GM23338 (cell line): ENCODE data around the gene CARD9.

ENCODE experiments used
- CREB1 ChIP-seq: fragments of 250-450 bp; sonication (Bioruptor Pico); IDR thresholded peaks from 2 replicates; pipeline ENCODE4 v1.5.0; 2020; ENCODE audit warnings: low read depth, mild to moderate bottlenecking, moderate library complexity
- ETS1 ChIP-seq: IDR thresholded peaks from 2 replicates; pipeline ENCODE4 v1.6.1; 2016; ENCODE audit warnings: antibody characterized with exemption
- EZH2 ChIP-seq: fragments of 200-600 bp; sonication (generic); IDR thresholded peaks from one replicate; pipeline ENCODE4 v1.8.0; 2017; ENCODE audit warnings: antibody characterized with exemption, mild to moderate bottlenecking, low read depth; ENCODE audit not compliant: unreplicated experiment
- EZH2phosphoT487 ChIP-seq: fragments of 200-600 bp; sonication (generic); IDR thresholded peaks from one replicate; pipeline ENCODE4 v1.8.1; 2018; ENCODE audit warnings: antibody characterized with exemption; ENCODE audit not compliant: unreplicated experiment
- NANOG ChIP-seq: IDR thresholded peaks from 2 replicates; pipeline ENCODE4 v1.6.1; 2016; ENCODE audit warnings: antibody characterized with exemption, borderline replicate concordance
- POLR2AphosphoS5 ChIP-seq: IDR thresholded peaks from 2 replicates; pipeline ENCODE4 v1.6.1; 2016; ENCODE audit warnings: antibody characterized with exemption, low read depth
- REST ChIP-seq: IDR thresholded peaks from one replicate; pipeline ENCODE4 v1.6.1; 2018; ENCODE audit warnings: antibody characterized with exemption; ENCODE audit not compliant: unreplicated experiment
- TF ChIP-seq, protein P1 (sequence below), 2 experiments: fragments of 200-600 bp in 1 of 2; sonication (generic) in 1 of 2; conservative IDR thresholded peaks; 2 replicates each; pipeline versions ENCODE4 v1.5.1 to v1.6.1; 2016 to 2017; ENCODE audit warnings: antibody characterized with exemption in 2 of 2, low read depth in 2 of 2, mild to moderate bottlenecking in 2 of 2, moderate library complexity in 1 of 2

DNA sequence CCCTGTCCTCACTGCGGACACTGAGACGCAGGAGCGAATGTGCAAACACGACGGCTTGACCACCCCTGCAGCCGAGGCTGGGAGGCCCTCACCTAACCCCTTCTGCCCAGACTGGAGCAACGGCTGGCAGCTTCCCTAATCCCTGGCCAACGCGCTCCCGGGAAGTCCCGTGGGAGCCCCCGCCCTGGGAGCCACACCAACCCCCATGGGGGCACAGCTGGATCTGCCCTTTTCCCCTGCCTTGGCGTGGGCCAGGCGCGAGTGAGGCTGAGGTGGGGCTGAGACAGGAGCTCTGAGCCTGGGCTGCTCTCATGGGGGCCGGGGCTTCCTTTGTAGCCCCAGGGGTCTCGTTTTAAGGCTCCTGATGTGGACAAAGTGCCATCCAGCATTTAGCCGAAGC, 5.3 kb downstream of the CARD9 start:
- TF ChIP-seq, protein P1, sequence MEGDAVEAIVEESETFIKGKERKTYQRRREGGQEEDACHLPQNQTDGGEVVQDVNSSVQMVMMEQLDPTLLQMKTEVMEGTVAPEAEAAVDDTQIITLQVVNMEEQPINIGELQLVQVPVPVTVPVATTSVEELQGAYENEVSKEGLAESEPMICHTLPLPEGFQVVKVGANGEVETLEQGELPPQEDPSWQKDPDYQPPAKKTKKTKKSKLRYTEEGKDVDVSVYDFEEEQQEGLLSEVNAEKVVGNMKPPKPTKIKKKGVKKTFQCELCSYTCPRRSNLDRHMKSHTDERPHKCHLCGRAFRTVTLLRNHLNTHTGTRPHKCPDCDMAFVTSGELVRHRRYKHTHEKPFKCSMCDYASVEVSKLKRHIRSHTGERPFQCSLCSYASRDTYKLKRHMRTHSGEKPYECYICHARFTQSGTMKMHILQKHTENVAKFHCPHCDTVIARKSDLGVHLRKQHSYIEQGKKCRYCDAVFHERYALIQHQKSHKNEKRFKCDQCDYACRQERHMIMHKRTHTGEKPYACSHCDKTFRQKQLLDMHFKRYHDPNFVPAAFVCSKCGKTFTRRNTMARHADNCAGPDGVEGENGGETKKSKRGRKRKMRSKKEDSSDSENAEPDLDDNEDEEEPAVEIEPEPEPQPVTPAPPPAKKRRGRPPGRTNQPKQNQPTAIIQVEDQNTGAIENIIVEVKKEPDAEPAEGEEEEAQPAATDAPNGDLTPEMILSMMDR (conservative IDR thresholded peaks at IDR 0.05; ENCODE audit: low read depth in 2 of 2), result no peak
- TF ChIP-seq ETS1 (no peak), EZH2phosphoT487 (no peak), REST (no peak), NANOG (no peak), EZH2 (no peak), CREB1 (no peak), POLR2AphosphoS5 (no peak)
